SK-N-SH treated with all-trans-retinoic acid at 6 μM for 48 hours (cell line): Measurements from ENCODE around the gene HECTD1.

ENCODE experiments used
- ATAC-seq: fragments of 200-7000 bp; cut with Tn5 transposase; 3 replicates; pipeline ENCODE4 v1.9.1; 2020; ENCODE audit warnings: mild to moderate bottlenecking, moderate library complexity
- BACH2 ChIP-seq: fragments of 250-450 bp; sonication (Bioruptor Pico); IDR thresholded peaks from 2 replicates; pipeline ENCODE4 v1.9.0; 2021; ENCODE audit warnings: mild to moderate bottlenecking, borderline replicate concordance
- CREB5 ChIP-seq: fragments of 250-450 bp; sonication (Bioruptor Pico); IDR thresholded peaks from 2 replicates; pipeline ENCODE4 v1.5.1; 2020; ENCODE audit warnings: low read depth, mild to moderate bottlenecking, moderate library complexity
- CSDC2 ChIP-seq: fragments of 250-450 bp; sonication (Bioruptor Pico); IDR thresholded peaks from 2 replicates; pipeline ENCODE4 v1.5.0; 2020; ENCODE audit warnings: mild to moderate bottlenecking, moderate library complexity
- ESRRG ChIP-seq: fragments of 250-450 bp; sonication (Bioruptor Pico); IDR thresholded peaks from 2 replicates; pipeline ENCODE4 v1.6.1; 2021; ENCODE audit warnings: mild to moderate bottlenecking
- GLIS3 ChIP-seq: fragments of 250-450 bp; sonication (Bioruptor Pico); IDR thresholded peaks from 2 replicates; pipeline ENCODE4 v1.5.0; 2020; ENCODE audit warnings: mild to moderate bottlenecking, moderate library complexity
- ISL1 ChIP-seq: fragments of 250-450 bp; sonication (Bioruptor Pico); IDR thresholded peaks from 2 replicates; pipeline ENCODE4 v2.1.2; 2022; ENCODE audit warnings: mild to moderate bottlenecking, moderate library complexity
- OSR1 ChIP-seq: fragments of 250-450 bp; sonication (Bioruptor Pico); IDR thresholded peaks from 2 replicates; pipeline ENCODE4 v1.8.0; 2022; ENCODE audit warnings: moderate library complexity, mild to moderate bottlenecking, inconsistent platforms
- POU6F1 ChIP-seq: fragments of 250-450 bp; sonication (Bioruptor Pico); IDR thresholded peaks from 2 replicates; pipeline ENCODE4 v1.8.0; 2021; ENCODE audit warnings: low read depth, mild to moderate bottlenecking, moderate library complexity, borderline replicate concordance
- RARB ChIP-seq: fragments of 250-450 bp; sonication (Bioruptor Pico); IDR thresholded peaks from 2 replicates; pipeline ENCODE4 v1.8.0; 2021; ENCODE audit warnings: mild to moderate bottlenecking, moderate library complexity
- SNAI2 ChIP-seq: fragments of 250-450 bp; sonication (Bioruptor Pico); IDR thresholded peaks from 2 replicates; pipeline ENCODE4 v1.5.0; 2020; ENCODE audit warnings: mild to moderate bottlenecking, moderate library complexity
- TCF4 ChIP-seq: fragments of 250-450 bp; sonication (Bioruptor Pico); IDR thresholded peaks from 2 replicates; pipeline ENCODE4 v1.8.0; 2021; ENCODE audit warnings: mild to moderate bottlenecking, moderate library complexity, borderline replicate concordance
- TOX ChIP-seq: fragments of 250-450 bp; sonication (Bioruptor Pico); IDR thresholded peaks from 2 replicates; pipeline ENCODE4 v1.8.0; 2021; ENCODE audit warnings: mild to moderate bottlenecking, moderate library complexity, borderline replicate concordance
- ZC3H10 ChIP-seq: fragments of 250-450 bp; sonication (Bioruptor Pico); IDR thresholded peaks from 2 replicates; pipeline ENCODE4 v1.5.1; 2021; ENCODE audit warnings: mild to moderate bottlenecking, moderate library complexity
- ZFP3 ChIP-seq: fragments of 250-450 bp; sonication (Bioruptor Pico); IDR thresholded peaks from 2 replicates; pipeline ENCODE4 v1.5.0; 2020; ENCODE audit warnings: mild to moderate bottlenecking, moderate library complexity
- ZFP30 ChIP-seq: fragments of 450-650 bp; formaldehyde crosslinking; IDR thresholded peaks from 2 replicates; pipeline ENCODE4 v1.5.0; 2022; ENCODE audit warnings: mild to moderate bottlenecking, moderate library complexity
- ZNF565 ChIP-seq: fragments of 450-650 bp; formaldehyde crosslinking; conservative IDR thresholded peaks from 2 replicates; pipeline ENCODE4 v1.5.0; 2020; ENCODE audit warnings: low read depth, mild to moderate bottlenecking, moderate library complexity
- ZNF70 ChIP-seq: fragments of 450-650 bp; formaldehyde crosslinking; IDR thresholded peaks from 2 replicates; pipeline ENCODE4 v1.5.0; 2020; ENCODE audit warnings: mild to moderate bottlenecking, moderate library complexity
- ZNF8 ChIP-seq: fragments of 450-650 bp; formaldehyde crosslinking; IDR thresholded peaks from 2 replicates; pipeline ENCODE4 v1.5.0; 2020; ENCODE audit warnings: mild to moderate bottlenecking, moderate library complexity
- TF ChIP-seq, protein P1 (sequence below): fragments of 250-450 bp; sonication (Bioruptor Pico); IDR thresholded peaks from 2 replicates; pipeline ENCODE4 v1.5.0; 2020; ENCODE audit warnings: mild to moderate bottlenecking, moderate library complexity
- TF ChIP-seq, protein P2 (sequence below): fragments of 250-450 bp; sonication (Bioruptor Pico); IDR thresholded peaks from 2 replicates; pipeline ENCODE4 v1.5.1; 2021; ENCODE audit warnings: mild to moderate bottlenecking, moderate library complexity

HECTD1 gene

DNA sequence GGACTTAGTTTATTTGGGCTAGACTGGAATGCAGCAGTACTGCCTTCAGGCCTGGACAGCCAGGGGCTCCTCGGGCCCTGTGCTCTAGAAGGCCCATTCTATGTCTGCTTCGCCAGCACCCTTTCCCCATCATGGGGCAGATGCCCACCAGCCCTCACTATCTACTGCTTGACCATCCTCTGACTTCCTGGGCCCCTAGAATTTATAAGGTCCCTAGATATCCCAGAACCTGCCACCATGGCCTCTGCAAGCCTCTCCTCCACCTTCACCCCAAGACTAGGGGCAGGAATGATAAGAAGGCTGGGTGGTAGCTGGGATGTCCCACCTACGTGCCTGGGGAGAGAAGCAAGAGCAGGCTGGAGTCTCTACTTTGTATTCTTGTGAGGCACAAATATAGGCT lies 122.6 kb downstream of the HECTD1 start (continued):
- no peak for TF ChIP-seq CREB5 (CRISPR knock-in tag)
- TF ChIP-seq ZNF565: no peak
- no peak for TF ChIP-seq BACH2 (CRISPR knock-in tag)
- TF ChIP-seq OSR1 (CRISPR knock-in tag): no peak
- no peak for TF ChIP-seq CSDC2
- TF ChIP-seq, protein P1, sequence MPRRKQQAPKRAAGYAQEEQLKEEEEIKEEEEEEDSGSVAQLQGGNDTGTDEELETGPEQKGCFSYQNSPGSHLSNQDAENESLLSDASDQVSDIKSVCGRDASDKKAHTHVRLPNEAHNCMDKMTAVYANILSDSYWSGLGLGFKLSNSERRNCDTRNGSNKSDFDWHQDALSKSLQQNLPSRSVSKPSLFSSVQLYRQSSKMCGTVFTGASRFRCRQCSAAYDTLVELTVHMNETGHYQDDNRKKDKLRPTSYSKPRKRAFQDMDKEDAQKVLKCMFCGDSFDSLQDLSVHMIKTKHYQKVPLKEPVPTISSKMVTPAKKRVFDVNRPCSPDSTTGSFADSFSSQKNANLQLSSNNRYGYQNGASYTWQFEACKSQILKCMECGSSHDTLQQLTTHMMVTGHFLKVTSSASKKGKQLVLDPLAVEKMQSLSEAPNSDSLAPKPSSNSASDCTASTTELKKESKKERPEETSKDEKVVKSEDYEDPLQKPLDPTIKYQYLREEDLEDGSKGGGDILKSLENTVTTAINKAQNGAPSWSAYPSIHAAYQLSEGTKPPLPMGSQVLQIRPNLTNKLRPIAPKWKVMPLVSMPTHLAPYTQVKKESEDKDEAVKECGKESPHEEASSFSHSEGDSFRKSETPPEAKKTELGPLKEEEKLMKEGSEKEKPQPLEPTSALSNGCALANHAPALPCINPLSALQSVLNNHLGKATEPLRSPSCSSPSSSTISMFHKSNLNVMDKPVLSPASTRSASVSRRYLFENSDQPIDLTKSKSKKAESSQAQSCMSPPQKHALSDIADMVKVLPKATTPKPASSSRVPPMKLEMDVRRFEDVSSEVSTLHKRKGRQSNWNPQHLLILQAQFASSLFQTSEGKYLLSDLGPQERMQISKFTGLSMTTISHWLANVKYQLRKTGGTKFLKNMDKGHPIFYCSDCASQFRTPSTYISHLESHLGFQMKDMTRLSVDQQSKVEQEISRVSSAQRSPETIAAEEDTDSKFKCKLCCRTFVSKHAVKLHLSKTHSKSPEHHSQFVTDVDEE (CRISPR knock-in tag): no peak
- TF ChIP-seq ZFP30: no peak
- TF ChIP-seq, all 23 proteins: peak for 0

GRCh38 chr14:31084385-31084784 lies 123.2 kb downstream of the HECTD1 start:
- ATAC-seq: no peak

GRCh38 chr14:31083781-31084180 lies 123.8 kb downstream of the HECTD1 start:
- no peak for ATAC-seq
- TF ChIP-seq GLIS3 (CRISPR knock-in tag) (no peak), ZC3H10 (CRISPR knock-in tag) (no peak), SNAI2 (CRISPR knock-in tag) (no peak), ZFP30 (no peak), TCF4 (CRISPR knock-in tag) (no peak), TOX (no peak), ESRRG (CRISPR knock-in tag) (no peak), POU6F1 (CRISPR knock-in tag) (no peak)

More at GRCh38 chr14:31084385-31084784, 123.2 kb downstream of the HECTD1 start:
- TF ChIP-seq ZFP30 (no peak), ZNF8 (CRISPR knock-in tag) (no peak), ZFP3 (no peak), BACH2 (CRISPR knock-in tag) (no peak), RARB (no peak), POU6F1 (CRISPR knock-in tag) (no peak), SNAI2 (CRISPR knock-in tag) (no peak), TOX (no peak), ESRRG (CRISPR knock-in tag) (no peak), ZNF70 (no peak), GLIS3 (CRISPR knock-in tag) (no peak), TCF4 (CRISPR knock-in tag) (no peak), CSDC2 (no peak)
- TF ChIP-seq, protein P1 (CRISPR knock-in tag): no peak

DNA sequence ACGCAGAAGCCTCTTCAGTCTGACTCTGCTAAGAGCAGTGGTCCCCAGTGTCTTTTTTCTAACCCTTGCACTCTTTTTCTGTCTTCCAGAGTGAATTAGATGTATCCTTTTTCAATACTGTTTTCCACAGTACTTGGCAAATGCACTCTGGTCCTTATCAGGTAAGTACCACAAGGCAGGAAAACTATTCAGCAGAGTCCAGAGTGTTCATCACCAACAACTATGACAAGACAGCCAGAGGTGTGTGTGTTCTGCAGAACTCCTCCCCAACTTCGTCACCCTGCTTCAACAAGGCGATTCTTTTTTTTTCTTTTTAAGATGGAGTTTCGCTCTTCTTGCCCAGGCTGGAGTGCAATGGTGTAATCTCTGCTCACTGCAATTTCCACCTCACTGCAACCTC lies 127.1 kb downstream of the HECTD1 start:
- no peak for ATAC-seq
- TF ChIP-seq POU6F1 (CRISPR knock-in tag) (no peak), ZNF8 (CRISPR knock-in tag) (no peak), ZNF70 (no peak), RARB (no peak), SNAI2 (CRISPR knock-in tag) (no peak), BACH2 (CRISPR knock-in tag) (no peak), ISL1 (no peak), TOX (no peak), ZNF565 (no peak), GLIS3 (CRISPR knock-in tag) (no peak), ESRRG (CRISPR knock-in tag) (no peak)
- TF ChIP-seq, protein P2, sequence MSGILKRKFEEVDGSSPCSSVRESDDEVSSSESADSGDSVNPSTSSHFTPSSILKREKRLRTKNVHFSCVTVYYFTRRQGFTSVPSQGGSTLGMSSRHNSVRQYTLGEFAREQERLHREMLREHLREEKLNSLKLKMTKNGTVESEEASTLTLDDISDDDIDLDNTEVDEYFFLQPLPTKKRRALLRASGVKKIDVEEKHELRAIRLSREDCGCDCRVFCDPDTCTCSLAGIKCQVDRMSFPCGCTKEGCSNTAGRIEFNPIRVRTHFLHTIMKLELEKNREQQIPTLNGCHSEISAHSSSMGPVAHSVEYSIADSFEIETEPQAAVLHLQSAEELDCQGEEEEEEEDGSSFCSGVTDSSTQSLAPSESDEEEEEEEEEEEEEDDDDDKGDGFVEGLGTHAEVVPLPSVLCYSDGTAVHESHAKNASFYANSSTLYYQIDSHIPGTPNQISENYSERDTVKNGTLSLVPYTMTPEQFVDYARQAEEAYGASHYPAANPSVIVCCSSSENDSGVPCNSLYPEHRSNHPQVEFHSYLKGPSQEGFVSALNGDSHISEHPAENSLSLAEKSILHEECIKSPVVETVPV (CRISPR knock-in tag): no peak
